NB4 (cell line): ENCODE results near the gene TBC1D32.

Experiments
- DNase-seq: peaks from one replicate; pipeline ENCODE4 v3.0.0; 2010; ENCODE audit warnings: low read depth
- H3K4me3 ChIP-seq: one replicate; pipeline ENCODE4 v1.5.1; 2011; ENCODE audit warnings: mild to moderate bottlenecking, low read depth, low read length, moderate library complexity
- MYC ChIP-seq: IDR thresholded peaks from 2 replicates; pipeline ENCODE4 v1.6.1; 2011; ENCODE audit warnings: low read depth, low read length
- POLR2A ChIP-seq: IDR thresholded peaks from 2 replicates; pipeline ENCODE4 v1.6.1; 2011; ENCODE audit warnings: mild to moderate bottlenecking; ENCODE audit not compliant: insufficient read length; ENCODE audit errors: extremely low read depth
- TF ChIP-seq, protein P1 (sequence below): IDR thresholded peaks from one replicate; pipeline ENCODE4 v1.5.1; 2012; ENCODE audit warnings: low read depth, low read length
- TF ChIP-seq, protein P2 (sequence below): IDR thresholded peaks from 2 replicates; pipeline ENCODE4 v1.6.1; 2011; ENCODE audit warnings: low read depth, low read length

Gene TBC1D32

GRCh38 chr6:121344539-121344938 is 10.3 kb upstream of the TBC1D32 start:
- no peak for DNase-seq
- no peak overlapping the region for H3K4me3 ChIP-seq
- TF ChIP-seq, protein P1, sequence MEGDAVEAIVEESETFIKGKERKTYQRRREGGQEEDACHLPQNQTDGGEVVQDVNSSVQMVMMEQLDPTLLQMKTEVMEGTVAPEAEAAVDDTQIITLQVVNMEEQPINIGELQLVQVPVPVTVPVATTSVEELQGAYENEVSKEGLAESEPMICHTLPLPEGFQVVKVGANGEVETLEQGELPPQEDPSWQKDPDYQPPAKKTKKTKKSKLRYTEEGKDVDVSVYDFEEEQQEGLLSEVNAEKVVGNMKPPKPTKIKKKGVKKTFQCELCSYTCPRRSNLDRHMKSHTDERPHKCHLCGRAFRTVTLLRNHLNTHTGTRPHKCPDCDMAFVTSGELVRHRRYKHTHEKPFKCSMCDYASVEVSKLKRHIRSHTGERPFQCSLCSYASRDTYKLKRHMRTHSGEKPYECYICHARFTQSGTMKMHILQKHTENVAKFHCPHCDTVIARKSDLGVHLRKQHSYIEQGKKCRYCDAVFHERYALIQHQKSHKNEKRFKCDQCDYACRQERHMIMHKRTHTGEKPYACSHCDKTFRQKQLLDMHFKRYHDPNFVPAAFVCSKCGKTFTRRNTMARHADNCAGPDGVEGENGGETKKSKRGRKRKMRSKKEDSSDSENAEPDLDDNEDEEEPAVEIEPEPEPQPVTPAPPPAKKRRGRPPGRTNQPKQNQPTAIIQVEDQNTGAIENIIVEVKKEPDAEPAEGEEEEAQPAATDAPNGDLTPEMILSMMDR = no peak
- TF ChIP-seq MYC (no peak), POLR2A (no peak)
- TF ChIP-seq, protein P2, sequence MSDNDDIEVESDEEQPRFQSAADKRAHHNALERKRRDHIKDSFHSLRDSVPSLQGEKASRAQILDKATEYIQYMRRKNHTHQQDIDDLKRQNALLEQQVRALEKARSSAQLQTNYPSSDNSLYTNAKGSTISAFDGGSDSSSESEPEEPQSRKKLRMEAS = no peak

DNA sequence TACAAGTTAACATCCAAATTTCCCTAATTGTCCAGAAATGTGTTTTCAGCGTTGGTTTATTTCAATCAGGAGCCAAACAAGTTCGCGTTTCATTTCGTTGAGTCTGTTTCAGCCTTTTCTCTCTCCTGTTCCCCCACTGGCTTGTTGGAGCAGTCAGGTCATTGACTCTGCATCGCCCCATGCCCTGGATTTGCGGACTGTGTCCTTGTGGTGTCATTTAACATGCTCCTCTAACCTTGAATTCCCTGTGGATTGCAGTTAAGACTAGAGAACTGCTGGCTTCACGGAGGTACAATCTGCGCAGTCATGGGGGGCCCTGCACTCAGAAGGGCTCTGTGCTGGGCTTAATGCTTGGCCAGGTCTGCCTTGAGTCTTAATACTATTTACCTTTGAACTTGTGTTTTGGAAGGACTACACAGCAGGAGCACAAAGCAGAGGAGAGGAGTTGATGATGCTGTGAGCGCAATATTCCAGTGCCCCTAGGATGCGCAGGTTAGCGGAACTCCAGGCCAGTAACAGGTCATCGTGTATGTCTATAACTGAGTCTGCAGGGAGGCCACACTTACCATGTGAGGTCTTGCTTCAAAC is 5.5 kb upstream of the TBC1D32 start:
- no peak for TF ChIP-seq MYC
- no peak for TF ChIP-seq POLR2A
- TF ChIP-seq, protein P1 = no peak
- TF ChIP-seq, protein P2 = no peak
- H3K4me3 ChIP-seq = no peak overlapping the region
- no peak for DNase-seq

GRCh38 chr6:121338956-121339355 is 4.7 kb upstream of the TBC1D32 start:
- DNase-seq = no peak
- H3K4me3 ChIP-seq = no peak overlapping the region
- TF ChIP-seq, protein P1 = no peak
- TF ChIP-seq POLR2A (no peak), MYC (no peak)
- TF ChIP-seq, protein P2 = no peak

GRCh38 chr6:121338366-121338765 is 4.1 kb upstream of the TBC1D32 start:
- H3K4me3 ChIP-seq = no peak overlapping the region
- DNase-seq = no peak
- TF ChIP-seq, protein P1 = no peak
- TF ChIP-seq POLR2A (no peak), MYC (no peak)
- TF ChIP-seq, protein P2 = no peak

DNA sequence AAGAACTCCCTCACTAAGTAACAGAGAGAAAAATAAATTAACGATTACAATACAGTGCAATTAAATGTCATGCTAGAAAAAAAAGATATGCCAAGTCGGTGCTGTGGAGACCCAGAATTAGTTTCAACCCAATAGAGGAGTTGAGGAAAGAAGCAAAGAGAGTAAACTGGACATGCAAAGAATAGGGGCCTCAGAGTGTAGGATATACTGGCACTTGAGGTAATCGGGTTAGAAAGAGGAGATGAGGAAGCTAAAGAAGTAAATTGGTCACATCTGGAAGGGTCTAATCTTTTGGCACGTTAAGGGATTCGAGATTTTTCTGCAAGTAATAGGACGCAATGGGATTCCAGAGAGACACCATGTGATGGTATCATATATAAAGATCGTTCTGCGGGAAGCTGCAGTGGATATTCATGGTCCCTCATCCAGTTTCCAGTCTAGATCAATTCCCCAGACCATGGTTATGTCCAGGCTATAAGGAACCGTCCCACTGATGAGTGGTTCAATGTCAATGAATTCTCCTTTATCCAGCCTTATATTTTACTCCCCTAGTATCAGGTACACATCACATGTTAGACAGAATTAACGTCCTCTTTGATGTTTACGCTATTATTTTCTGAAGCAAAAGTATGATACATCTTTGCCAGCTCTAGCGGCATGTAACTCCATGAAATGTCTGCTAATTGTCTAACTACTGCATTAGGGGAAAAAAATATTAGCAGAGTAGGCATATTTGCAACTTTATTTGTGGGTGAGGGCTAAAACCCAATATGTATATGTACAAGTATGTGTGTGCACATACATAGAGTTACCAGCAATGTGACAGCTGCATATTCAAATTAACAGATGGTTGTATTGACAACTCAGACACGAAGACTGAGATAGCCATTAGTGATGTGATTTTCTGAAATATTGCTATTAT is 1.1 kb upstream of the TBC1D32 start:
- DNase-seq = peak; percentile 30
- TF ChIP-seq, protein P1 = no peak
- TF ChIP-seq, protein P2 = no peak
- TF ChIP-seq MYC (no peak; the same call in 1 of the 2 replicates), POLR2A (no peak)
- peak overlapping the region; percentile 83 for H3K4me3 ChIP-seq

DNA sequence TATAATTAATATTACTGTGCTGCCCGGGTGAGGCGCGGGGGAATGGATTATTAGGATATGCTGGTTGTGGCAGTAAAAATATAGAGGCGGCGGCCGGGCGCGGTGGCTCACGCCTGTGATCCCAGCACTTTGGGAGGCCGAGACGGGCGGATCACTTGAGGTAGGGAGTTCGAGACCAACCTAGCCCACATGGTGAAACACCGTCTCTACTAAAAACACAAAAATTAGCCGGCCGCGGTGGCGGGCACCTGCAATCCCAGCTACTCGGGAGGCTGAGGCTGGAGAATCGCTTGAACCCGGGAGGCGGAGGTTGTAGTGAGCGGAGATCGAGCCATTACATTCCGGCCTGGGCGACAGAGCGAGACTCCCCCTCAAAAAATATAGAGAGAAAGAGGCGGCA is 586 bp downstream of the TBC1D32 start:
- DNase-seq = peak; percentile 5

More for the DNA sequence above, 586 bp downstream of the TBC1D32 start:
- H3K4me3 ChIP-seq = peak overlapping the region; percentile 83
